ENCODE measurements around the gene TUBGCP3.

DNA sequence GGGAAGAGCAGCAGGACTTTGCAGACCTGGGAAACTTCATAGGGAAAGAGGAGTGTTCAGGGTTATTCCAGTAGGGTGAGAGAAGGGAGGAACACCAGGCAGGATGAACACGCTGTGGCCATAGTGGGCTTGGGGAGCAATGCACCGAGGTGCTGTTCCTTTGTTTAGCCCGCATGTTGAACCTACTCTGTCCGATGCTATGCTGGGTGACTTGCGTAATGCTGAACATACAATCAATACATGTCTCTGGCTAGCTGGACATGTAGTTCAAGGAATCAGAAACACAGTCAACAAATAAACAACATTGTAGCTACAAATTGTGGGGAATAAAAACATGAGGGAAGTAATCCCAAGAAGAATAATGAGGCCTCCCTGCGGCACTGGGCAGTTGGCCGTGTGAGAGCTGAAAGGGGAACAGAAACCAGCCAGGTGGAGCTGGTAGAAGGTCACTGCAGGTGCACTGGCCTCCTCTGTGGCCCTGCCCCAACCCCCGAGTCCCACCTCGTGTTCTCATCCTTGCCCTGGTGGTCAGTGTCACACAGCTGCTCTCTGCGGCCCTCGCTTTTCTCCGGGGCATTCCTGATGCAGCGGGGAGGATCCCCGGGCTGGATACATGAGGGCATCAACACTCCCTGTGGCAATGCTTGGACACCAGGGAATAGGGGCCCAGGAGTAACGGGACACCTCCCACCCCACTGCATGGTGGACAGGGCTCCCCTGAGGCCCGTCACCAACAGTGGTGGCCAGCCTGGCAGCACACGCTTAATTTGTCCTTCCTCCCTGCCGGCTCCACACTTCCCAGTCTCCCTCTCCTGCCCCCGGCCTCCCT lies 36.9 kb upstream of the TUBGCP3 start:
- TF ChIP-seq, protein P1, sequence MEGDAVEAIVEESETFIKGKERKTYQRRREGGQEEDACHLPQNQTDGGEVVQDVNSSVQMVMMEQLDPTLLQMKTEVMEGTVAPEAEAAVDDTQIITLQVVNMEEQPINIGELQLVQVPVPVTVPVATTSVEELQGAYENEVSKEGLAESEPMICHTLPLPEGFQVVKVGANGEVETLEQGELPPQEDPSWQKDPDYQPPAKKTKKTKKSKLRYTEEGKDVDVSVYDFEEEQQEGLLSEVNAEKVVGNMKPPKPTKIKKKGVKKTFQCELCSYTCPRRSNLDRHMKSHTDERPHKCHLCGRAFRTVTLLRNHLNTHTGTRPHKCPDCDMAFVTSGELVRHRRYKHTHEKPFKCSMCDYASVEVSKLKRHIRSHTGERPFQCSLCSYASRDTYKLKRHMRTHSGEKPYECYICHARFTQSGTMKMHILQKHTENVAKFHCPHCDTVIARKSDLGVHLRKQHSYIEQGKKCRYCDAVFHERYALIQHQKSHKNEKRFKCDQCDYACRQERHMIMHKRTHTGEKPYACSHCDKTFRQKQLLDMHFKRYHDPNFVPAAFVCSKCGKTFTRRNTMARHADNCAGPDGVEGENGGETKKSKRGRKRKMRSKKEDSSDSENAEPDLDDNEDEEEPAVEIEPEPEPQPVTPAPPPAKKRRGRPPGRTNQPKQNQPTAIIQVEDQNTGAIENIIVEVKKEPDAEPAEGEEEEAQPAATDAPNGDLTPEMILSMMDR (IDR thresholded peaks at IDR 0.05), result no peak
- TF ChIP-seq POLR2A (IDR thresholded peaks at IDR 0.05), result no peak

Data from uterus (tissue), 2 donors.